HG02852 (cell line): ENCODE measurements around the gene THAP7.
"Not testable (repeated sequence)": the region's sequence is repeated elsewhere in the genome, so short reads cannot be mapped to it uniquely, and the experiment has no call there.

Source experiments
- ATAC-seq: cut with Tn5 transposase; IDR thresholded peaks from one replicate; pipeline ENCODE4 v1.9.1; 2021; ENCODE audit warnings: mild to moderate bottlenecking, moderate library complexity; ENCODE audit not compliant: unreplicated experiment

THAP7 gene

DNA sequence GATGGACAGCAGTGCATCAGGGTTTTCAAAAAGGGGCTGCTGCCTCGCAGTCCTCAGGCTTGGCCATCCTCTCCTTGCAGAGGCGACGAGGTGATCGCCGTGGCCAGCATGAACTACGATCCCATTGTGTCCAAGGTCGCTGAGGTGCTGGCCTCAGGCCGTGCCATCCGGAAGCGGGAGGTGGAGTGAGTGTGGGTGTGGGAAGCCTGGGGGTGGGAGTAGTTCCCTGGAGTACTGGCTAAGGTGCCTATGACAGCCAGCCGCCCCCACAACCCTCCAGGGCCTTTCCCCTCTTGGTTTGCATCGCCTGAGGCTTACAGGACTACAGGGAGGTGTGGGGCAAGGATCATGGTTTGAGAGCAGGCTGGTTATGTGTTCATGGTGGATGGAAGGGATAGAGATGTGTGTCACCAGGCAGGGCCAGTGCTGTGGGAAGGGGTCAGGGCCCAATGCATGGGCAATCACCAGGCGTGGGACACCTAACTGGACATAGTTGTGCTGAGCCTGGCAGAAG is 21.9 kb downstream of the THAP7 start:
- no peak for ATAC-seq

DNA sequence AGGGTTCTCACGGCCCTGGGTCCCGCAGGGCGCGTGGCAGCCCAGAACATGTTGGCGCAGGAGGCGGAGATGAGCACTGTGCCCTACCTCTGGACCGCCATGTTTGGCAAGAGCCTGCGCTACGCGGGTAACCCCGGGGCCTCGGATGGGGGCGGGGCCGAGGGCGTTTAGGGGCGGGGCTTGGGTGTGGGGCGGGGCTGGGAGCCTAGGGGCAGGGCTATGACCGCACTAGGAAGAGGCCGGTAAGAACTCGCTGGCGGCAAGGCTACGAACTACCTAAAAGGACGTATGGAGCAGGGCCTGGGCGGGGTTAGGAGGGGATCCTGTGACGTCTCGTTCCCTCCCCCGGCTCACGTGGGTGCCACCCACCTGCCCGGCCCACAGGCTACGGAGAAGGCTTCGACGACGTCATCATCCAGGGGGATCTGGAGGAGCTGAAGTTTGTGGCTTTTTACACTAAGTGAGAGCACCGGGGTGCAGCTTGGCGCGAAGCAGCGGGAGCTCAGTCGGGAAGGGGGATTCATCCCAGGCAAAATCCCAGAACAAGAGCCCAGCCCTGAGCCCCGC is 22.6 kb downstream of the THAP7 start:
- no peak for ATAC-seq

DNA sequence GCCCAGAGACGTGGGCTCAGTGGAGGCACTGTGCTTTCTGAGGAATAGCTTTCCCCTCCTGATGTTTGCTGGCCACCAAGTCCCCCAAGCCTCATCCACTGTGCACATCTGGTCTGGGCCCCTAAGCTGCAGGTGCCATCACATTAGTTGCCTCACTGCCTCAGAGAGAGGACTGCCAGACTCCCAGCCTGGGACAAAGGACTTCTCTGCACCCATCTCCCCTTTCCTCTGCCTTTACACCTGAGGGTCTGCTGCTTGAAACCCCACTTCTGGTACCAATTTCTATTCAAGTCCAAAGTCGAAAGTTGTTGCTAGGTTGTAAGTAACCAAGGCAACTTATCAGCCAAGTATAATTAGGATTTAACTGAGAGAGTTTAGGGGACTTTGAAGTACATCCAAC is 23.5 kb downstream of the THAP7 start:
- no peak for ATAC-seq

DNA sequence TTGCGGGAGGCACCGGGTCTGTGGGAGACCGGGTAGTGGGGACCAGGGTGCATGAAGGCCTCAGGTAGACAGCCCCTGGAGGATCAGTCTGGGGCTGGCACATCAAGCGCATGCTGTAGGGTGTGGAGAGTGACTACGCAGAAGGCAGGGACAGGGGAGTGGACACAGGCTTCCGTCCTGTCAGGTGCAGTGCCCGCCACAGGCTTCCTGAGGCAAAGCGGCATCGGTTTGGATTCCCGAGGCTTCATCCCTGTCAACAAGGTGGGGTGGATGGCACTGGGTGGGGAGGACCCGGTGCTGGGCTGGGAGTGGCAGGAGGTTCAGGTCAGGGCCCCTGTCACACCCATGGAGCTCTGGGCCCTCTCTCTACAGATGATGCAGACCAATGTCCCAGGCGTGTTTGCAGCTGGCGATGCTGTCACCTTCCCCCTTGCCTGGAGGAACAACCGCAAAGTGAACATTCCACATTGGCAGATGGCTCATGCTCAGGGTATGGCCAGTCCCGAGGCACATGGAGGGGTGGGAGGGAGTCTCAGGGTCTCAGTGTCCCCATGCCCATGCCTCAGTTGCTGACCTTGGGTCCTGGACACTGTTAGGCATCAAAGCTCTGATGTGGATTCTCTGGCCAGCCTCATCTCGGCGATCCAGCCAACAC is 24.3 kb downstream of the THAP7 start:
- ATAC-seq, result no peak

DNA sequence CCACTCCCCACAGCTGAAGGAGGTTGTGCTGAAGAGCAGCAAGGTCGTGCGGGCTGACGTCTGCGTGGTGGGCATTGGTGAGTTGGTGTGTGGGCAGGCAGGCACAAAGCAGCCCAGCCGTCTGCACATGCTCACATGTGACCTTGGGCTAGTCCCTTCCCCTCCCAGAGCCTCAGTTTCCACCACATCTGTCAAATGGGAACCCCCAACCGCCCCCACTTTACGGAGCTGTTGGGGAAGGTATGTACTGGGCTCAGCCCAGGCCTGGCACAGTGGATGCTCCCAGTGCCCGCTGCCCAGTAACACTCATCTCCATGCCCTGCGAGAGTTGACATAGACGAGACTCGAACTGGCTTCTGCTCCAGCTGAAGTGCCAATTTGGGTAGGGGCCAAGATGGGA is 24.9 kb downstream of the THAP7 start:
- no peak for ATAC-seq

DNA sequence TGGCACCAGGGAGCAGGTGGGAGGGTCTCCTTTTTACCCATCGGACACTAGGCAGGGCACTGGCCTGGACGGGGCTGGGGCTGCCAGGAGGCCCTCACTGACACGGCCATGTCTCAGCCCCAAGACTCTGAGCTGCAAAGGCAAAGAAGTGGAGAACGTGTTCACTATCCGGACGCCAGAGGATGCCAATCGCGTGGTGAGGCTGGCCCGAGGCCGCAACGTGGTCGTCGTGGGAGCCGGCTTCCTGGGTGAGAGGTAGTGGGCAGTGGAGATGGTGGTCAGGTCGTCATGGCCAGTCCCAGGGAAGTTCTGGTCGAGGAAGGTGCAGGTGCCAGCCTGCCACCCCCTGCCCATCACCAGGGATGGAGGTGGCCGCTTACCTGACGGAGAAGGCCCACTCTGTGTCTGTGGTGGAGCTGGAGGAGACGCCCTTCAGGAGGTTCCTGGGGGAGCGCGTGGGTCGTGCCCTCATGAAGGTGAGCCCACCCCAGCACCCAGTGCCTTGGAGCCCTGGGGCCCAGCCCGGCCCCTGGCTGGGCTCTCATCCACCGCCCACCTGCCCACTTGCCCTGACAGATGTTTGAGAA is 25.5 kb downstream of the THAP7 start:
- ATAC-seq, result no peak

DNA sequence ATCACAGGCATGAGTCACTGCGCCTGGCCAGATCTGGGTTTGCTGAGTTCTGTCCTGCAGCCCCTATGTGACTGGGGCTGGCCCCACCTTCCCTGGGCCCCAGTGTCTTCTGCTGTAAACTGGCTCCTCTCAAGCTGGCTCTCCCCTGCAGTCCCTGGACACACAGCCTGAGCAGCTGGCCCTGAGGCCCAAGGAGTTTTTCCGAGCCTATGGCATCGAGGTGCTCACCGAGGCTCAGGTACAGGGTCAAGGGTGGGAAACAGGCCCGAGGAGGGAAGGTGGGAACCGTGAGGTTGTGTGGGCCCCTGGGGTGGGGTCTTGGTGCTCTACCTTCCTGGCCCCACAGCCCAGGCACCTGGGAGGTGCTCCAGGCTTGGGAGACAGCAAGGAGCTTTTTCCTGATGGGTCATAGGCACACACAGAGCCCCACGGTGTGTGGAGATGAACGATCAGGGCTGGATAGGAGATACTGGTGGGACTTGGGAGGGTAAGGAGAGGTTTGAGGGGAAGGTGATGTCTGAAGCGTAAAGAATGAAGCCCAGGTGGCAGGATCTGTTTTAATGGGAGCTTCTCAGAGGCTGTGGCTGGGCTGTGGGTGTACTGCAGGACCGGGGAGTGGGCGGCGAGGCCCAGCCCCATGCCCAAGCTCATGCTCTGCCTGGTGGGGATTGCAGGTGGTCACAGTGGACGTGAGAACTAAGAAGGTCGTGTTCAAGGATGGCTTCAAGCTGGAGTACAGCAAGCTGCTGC is 26.2 kb downstream of the THAP7 start:
- ATAC-seq, result no peak

DNA sequence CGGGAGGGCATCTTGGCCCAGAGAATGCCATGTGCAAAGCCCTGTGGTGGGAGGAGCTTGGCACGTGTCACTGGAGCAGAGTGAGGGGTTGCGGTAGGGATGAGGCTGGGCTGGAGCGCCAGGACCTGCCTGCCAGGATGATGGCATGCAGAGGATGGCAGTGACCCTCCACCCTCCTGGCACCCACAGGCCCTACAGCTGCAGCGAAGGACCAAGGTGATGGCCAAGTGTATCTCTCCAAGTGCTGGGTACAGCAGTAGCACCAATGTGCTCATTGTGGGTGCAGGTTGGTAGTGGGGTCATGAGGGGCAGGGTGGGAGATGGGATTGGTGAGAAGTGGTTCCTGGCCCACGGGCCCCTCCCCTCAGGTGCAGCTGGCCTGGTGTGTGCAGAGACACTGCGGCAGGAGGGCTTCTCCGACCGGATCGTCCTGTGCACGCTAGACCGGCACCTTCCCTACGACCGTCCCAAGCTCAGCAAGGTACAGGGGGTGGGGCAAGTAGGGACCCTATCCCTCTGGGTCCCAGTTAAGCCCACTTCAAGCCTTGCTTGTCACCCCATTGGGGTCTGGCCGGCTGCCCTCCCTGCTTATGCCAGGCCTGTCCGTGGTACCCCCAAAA is 27.5 kb downstream of the THAP7 start:
- ATAC-seq, result no peak

DNA sequence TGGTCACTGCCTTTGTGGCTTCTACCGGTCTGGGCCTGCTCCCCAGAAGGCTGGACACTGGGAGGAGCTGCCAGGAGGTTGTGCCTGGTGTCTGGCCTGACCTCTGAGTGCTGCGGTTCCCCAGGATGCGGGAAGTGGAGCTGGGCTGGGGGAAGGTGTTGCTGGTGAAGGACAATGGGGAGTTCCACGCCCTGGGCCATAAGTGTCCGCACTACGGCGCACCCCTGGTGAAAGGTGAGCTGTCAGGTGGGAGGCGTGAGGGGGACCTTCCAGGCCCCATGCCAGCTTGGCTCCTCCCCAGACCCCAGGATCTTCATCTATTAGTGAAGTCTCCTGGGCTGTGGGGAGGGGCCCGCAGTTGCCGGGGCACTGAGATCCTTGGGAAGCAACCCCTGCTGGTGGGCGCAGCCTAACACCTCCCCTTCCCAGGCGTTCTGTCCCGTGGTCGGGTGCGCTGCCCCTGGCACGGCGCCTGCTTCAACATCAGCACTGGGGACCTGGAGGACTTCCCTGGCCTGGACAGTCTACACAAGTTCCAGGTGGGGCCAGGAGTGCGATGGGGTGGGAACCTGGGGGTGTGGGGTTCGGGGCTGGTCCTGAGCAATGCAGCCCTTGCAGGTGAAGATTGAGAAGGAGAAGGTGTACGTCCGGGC is 28.2 kb downstream of the THAP7 start:
- ATAC-seq, result no peak

DNA sequence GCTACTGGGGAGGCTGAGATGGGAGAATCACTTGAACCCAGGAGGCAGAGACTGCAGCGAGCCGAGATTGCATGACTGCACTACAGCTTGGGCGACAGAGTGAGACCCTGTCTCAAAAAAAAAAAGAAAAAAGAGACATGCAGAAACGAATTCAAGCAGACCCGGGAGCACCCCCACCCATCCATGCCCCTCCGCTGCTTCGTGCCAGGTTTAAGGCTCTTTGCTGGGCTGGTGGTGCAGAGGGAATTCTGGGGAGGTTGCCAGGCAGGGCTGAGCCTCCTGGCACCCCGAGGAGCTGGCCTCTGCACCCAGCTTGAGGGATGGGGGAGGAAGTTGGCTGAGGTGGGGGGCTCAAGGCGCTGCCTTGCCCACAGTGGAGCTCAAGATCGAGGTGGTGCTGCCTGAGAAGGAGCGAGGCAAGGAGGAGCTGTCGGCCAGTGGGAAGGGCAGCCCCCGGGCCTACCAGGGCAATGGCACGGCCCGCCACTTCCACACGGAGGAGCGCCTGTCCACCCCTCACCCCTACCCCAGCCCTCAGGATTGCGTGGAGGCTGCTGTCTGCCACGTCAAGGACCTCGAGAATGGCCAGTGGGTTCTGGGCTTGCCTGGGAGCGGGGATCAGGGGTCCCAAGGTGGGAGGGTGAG is 28.9 kb downstream of the THAP7 start:
- no peak for ATAC-seq

DNA sequence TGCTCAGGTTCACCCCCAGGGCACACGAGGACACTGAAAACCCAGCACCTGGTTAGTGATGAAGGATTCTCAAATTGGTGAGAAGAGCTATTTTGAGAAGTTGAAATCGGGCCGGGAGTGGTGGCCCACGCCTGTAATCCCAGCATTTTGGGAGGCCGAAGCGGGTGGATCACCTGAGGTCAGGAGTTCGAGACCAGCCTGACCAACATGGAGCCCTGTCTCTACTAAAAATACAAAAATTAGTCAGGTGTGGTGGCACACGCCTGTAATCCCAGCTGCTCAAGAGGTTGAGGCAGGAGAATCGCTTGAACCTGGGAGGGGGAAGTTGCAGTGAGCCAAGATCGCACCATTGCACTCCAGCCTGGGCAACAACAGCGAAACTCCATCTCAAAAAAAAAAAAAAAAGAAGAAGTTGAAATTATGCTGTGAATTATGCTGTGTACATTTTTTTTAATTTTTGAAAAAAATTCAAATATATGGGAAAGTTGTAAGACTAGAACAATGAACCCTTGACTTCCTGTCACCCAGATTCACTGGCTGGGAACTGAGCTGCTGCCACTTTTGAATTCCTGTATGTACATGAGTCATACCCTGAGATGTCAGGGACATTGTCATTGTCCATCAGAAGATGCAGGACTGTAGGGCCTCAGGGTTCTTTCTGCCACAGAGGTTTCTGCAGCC is 29.8 kb downstream of the THAP7 start:
- not testable (repeated sequence) for ATAC-seq

DNA sequence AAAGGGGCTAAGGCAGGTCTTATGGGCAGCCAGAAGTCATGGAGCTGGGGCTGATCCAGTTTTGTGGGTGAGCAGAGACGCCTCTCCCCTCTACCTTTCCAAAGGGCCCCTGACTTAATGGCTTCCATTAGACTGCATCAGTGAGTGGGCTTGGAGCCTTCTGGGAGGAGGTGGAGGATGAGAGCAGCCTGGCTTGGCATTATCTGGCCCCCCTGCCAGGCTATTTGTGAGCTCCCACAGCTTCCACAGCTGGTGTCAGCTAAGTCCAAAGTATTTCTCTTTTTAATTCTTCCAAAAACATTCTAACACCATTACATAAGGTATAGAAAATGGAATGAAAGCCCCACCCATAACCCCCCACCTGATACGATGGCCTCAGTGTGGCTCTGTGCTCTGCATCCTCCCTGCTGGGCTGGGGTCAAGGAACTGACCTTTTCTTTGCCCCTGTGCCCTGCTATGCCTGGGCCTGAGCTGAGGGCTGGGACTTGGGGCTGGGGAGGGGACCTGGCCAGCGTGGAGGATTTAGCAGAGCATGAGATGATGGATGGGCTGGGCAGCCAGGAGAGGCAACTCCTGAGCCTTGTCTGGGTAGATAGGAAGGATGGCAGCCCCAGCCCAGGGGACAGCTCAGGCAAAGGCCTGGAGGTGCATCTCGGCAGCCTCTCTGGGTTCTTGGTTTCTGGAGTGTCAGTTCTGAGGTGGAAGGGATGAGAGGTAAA is 30.8 kb downstream of the THAP7 start:
- ATAC-seq, result no peak

DNA sequence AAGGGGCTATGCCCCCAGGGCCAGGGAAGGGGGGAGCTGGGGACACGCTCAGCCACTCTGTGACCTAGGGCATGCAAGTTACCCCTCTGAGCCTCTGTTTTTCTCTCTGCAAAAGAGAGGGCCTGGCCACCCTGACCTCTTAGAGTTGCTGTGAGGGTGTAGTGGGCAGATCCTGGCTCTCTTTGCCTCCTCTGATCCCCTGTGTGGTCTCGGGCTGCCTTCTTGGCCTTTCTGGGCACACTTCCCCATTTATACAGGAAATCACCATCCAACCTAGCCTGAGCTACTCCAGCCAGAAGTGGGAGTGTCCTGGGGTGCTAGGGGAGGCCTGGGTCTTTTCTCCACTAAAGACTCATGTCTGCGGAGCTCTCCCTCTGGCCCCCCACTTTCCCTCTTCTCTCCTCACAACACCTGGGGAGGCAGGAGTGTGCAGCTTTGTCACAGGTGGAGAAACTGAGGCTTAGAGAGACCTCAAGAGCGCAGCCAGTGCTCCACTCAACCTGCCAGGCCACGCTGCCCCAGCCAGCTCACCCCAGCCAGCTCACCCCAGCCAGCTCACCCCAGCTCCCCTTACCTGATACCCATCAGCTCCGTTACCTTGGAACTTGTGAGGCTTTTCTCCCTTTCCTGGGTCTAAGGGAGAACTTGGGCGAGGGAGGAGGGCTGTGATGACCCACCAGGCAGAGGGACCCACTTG is 33.5 kb downstream of the THAP7 start:
- ATAC-seq, result no peak

DNA sequence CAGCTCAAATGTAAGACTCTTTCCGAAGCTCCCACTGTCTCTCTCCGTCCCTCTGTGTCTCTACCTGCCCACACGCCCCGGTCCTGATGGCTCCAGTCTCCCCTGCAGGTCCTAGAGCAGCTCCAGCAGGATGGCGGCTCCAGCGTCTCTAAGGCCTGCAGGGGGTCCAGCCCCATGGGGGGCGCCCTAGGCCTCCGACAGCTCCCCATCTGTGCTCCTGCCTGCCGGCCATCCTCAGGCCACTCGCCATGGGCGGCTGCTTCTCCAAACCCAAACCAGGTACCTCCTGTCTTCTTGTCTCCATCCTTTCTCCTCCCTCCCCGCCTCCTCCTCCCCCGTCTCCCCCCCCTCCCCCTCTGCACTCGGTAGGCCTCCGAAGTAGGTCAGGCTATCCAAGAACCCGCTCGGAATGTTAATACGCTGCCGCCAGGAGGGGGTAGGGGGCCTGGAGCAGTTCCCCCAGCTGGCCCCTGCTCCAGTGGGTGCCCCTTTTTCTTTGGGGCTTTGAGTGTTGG is 34.2 kb downstream of the THAP7 start:
- no peak for ATAC-seq

DNA sequence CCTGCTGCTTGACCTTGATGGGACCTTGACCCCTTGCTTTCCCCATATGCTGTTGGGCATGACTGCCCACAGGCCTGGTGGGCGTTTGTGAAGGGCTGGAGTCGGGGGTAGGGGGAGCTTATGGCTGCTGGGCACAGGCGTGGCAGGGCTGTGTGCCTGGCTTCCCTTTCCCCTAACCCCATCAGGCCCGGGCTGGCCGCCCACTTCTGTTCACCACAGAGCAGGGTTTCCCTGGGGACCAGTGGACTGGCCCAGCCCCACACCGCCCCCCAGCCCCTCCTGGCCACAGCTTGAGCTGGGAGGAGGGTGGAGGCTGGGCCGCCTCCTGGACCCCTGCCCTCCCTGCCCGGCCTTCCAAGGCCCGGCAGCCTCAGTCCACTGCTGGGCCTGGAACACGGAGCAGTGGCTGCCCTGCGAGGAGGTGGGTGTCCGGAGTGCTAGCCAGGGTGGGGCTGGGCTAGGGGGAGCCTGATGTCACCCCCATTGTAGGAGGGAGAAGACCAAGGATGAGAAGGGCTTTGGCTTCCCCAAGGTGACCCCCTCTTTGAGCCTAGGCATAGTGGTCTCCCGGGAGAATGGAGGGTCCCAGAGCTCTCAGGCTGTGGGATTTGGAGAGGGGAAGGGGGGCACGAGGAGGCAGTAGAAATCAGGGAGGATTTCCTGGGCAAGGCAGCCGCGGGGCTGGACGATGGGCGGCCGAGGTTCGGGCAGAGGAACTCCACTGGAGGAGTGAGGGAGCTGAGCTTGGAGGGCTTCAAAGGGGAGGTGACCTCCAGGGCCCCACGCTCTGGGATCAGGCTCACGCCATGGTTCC is 34.8 kb downstream of the THAP7 start, which contains the start of gene AIFM3:
AIFM3 (plus strand) TSS at position 373 of the 814 bp plus-strand sequence. CDS start 690 bp downstream, outside the sequence.
- ATAC-seq, result no peak

DNA sequence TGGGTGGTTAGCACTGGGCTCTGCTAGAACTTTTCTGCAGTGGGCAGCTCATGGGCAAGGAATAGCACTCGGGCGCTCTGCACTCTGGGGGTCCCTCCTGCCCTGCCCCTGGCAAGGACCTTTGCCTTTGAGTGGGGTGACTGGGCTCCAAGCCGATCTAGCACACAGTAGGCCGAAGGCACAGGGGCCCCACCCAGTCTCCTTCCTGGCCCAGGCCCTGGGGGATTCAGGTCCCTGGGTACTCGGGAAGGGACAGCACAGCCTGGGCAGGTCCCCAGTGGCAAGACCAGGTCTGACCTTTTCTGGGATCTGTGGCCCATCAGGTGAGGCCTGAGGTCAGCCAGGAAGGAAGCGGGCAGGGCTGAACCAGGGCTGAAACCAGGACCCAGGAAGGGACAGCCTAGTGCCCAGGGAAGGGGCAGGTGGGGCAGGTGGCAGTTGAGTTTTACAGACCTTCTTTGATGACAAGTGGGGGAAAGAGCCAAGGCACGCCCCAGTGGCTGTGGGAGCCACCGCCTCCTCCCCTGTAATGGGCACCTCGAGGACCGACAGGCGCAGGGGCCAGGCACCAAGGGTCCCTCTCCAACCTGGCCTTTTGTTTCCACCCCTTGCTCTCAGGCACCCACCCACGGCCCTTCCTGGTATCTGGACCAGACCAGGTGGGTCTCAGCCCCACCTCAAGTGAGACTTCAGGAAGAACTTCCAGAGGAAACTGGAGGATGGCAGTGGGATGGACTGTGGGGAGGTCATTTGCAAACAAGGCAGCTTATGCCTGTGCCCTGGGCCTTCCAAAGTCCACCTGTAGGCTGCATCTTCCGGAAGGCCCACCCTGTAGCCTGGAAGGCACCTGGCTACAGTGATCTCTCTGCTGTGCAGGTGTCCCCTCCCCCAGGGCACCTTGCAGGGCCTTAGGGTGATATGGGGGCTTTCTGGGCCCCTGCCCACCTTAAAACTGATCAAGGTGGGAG is 35.7 kb downstream of the THAP7 start:
- ATAC-seq, result no peak
